PFSK-1 (cell line): ENCODE measurements around the gene CD44.

ENCODE experiments used
- FOXP2 ChIP-seq: optimal IDR thresholded peaks from 2 replicates; pipeline ENCODE3; 2011; ENCODE audit warnings: borderline replicate concordance, control low read depth, inconsistent platforms; ENCODE audit not compliant: insufficient read depth; ENCODE audit errors: extremely low read length, extremely low read depth
- POLR2AphosphoS5 ChIP-seq: IDR thresholded peaks from 2 replicates; pipeline ENCODE4 v1.6.1; 2012; ENCODE audit warnings: low read depth, mild to moderate bottlenecking, control low read depth, low read length, moderate library complexity
- SIN3A ChIP-seq: IDR thresholded peaks from 2 replicates; pipeline ENCODE4 v1.6.1; 2012; ENCODE audit warnings: mild to moderate bottlenecking, low read length, moderate library complexity, borderline replicate concordance; ENCODE audit not compliant: insufficient read depth
- TAF1 ChIP-seq: IDR thresholded peaks from 2 replicates; pipeline ENCODE4 v1.6.1; 2012; ENCODE audit warnings: low read length, control low read depth, borderline replicate concordance; ENCODE audit not compliant: insufficient read depth
- TF ChIP-seq, protein P1 (sequence below), 2 experiments: IDR thresholded peaks; 2 replicates each; pipeline versions ENCODE4 v1.6.1 to v1.8.0; 2011 to 2012; ENCODE audit warnings: low read depth in 2 of 2, low read length in 2 of 2, control low read depth in 1 of 2, inconsistent platforms in 1 of 2, mild to moderate bottlenecking in 1 of 2, moderate library complexity in 1 of 2; ENCODE audit not compliant: insufficient read depth in 1 of 2

The CD44 gene

DNA sequence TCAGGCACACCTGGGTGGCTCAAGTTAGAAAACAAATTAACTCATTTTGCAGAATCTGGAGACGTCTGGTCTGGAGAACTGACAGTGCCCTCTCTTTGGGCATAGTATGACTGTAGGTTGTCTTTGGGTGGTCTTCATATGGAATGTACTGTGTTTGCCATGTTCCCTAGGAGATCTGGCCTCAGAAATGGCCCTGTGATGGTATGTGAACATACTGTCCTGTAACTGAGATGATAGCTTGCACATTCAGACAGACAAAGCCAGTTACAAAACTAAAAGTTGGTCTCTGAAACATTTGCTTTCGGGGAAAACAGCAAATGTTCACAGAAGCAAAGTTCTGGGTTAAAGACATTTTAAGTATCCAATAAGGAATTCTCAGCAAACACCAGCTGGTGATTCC, 29.7 kb downstream of the CD44 start:
- TF ChIP-seq SIN3A (no peak), POLR2AphosphoS5 (no peak), FOXP2 (no peak)
- TF ChIP-seq, protein P1, sequence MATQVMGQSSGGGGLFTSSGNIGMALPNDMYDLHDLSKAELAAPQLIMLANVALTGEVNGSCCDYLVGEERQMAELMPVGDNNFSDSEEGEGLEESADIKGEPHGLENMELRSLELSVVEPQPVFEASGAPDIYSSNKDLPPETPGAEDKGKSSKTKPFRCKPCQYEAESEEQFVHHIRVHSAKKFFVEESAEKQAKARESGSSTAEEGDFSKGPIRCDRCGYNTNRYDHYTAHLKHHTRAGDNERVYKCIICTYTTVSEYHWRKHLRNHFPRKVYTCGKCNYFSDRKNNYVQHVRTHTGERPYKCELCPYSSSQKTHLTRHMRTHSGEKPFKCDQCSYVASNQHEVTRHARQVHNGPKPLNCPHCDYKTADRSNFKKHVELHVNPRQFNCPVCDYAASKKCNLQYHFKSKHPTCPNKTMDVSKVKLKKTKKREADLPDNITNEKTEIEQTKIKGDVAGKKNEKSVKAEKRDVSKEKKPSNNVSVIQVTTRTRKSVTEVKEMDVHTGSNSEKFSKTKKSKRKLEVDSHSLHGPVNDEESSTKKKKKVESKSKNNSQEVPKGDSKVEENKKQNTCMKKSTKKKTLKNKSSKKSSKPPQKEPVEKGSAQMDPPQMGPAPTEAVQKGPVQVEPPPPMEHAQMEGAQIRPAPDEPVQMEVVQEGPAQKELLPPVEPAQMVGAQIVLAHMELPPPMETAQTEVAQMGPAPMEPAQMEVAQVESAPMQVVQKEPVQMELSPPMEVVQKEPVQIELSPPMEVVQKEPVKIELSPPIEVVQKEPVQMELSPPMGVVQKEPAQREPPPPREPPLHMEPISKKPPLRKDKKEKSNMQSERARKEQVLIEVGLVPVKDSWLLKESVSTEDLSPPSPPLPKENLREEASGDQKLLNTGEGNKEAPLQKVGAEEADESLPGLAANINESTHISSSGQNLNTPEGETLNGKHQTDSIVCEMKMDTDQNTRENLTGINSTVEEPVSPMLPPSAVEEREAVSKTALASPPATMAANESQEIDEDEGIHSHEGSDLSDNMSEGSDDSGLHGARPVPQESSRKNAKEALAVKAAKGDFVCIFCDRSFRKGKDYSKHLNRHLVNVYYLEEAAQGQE (IDR thresholded peaks at IDR 0.05; ENCODE audit: insufficient read depth in 1 of 2, low read depth in 2 of 2, low read length in 2 of 2) = no peak

DNA sequence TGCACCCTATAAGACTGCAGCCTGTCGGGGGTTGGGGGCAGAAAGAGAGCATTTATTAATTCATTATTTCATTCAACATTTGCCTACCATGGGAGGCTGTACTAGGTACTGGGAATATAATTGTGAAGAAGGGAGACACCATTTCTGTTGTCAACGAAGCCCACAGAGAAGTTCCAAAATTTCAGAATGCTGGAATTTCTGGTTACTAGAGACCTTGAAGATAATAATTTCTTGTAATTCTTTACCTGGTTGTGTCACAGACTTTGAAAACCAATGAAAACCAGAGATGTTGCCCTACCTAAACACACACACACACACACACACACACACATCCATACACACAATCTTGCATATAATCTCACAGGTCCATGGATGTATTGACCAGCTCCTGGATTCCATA, 30.1 kb downstream of the CD44 start:
- TF ChIP-seq, protein P1 (IDR thresholded peaks at IDR 0.05; ENCODE audit: insufficient read depth in 1 of 2, low read depth in 2 of 2, low read length in 2 of 2) = no peak
- TF ChIP-seq POLR2AphosphoS5 (no peak), TAF1 (no peak), FOXP2 (no peak), SIN3A (no peak)

DNA sequence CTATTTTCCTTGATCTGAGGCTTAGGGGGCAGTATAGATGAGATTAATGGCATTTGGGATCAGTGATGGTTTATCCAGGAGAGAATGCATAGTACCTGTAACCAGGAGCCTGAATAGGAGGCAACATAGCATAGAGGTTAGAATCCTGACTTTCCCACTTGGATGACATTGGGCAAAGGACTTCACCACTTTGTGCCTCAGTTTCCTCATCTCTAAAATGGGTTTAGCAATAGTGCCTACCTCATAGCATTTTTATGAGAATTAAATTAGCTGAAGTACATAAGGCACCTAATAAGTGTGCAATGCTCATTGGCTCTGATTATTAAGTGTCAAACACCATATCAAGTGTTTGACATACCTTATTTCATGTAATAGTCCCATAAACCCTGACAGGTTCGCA, 30.8 kb downstream of the CD44 start:
- TF ChIP-seq SIN3A = no peak
- TF ChIP-seq, protein P1 (IDR thresholded peaks at IDR 0.05; ENCODE audit: insufficient read depth in 1 of 2, low read depth in 2 of 2, low read length in 2 of 2) = no peak
- TF ChIP-seq TAF1 = no peak
- no peak for TF ChIP-seq FOXP2
- no peak for TF ChIP-seq POLR2AphosphoS5

DNA sequence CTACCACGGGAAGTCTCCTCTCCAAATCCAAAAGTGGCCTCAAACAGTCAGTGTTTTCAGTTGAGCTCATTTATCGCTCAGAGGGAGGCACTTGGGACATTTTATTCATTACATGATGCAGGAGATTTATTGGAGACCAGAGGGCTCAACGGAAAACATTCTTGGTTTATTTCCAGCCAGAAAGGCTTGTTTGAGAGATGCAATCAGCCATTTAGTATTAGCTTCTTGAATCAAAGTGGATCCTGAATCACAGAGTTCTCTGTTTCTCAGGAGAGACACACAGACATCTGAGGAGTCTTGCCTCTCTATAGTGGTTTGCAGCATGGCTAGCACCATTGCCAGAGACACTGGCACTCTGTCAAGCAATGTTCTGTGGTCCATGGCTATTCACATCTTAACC, 31.5 kb downstream of the CD44 start:
- TF ChIP-seq, protein P1 (IDR thresholded peaks at IDR 0.05; ENCODE audit: insufficient read depth in 1 of 2, low read depth in 2 of 2, low read length in 2 of 2) = no peak
- no peak for TF ChIP-seq TAF1

- TF ChIP-seq, protein P1 (IDR thresholded peaks at IDR 0.05; ENCODE audit: insufficient read depth in 1 of 2, low read depth in 2 of 2, low read length in 2 of 2) = no peak
- TF ChIP-seq FOXP2 (no peak), TAF1 (no peak), SIN3A (no peak), POLR2AphosphoS5 (no peak)
These were observed 32.3 kb downstream of the CD44 start for GRCh38 chr11:35171226-35171625.
